Right lobe of liver (tissue), 4 donors: ENCODE measurements around the gene LYPLAL1.

Experiments
- POLR2A ChIP-seq: fragments of 450-650 bp; IDR thresholded peaks from one replicate; pipeline ENCODE4 v1.6.1; 2017; ENCODE audit warnings: antibody characterized with exemption, mild to moderate bottlenecking
- TF ChIP-seq, protein P1 (sequence below), 4 donors: fragments of 200-600 bp in 3 of 4; fragments of 450-650 bp in 1 of 4; IDR thresholded peaks; one replicate each; pipeline versions ENCODE4 v1.5.1 to v1.8.0; 2016 to 2022; ENCODE audit warnings: antibody characterized with exemption in 4 of 4, mild to moderate bottlenecking in 2 of 4
- donor health status: DM: no; HTN: no; CAD: no.
- donor health status: DM: no; HTN: no; CAD: no.
- donor health status: DM: no; HTN: yes; CAD: no.

DNA sequence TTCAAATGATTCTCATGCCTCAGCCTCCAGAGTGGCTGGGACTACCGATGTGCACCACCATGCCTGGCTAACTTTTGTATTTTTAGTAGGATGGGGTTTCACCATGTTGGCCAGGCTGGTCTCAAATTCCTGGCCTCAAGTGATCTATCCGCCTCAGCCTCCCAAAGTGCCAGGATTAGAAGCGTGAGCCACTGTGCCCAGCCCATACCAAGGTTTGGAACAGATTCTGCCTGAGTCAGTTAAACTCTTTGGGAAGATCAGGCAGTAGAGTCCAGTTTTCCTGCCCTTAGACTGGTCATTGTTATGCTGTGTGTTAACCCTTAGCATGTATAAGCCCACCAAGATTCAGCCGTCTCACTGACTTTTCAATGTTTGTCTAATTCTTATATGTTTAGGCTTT is 48.3 kb upstream of the LYPLAL1 start:
- TF ChIP-seq POLR2A: no peak
- TF ChIP-seq, protein P1, sequence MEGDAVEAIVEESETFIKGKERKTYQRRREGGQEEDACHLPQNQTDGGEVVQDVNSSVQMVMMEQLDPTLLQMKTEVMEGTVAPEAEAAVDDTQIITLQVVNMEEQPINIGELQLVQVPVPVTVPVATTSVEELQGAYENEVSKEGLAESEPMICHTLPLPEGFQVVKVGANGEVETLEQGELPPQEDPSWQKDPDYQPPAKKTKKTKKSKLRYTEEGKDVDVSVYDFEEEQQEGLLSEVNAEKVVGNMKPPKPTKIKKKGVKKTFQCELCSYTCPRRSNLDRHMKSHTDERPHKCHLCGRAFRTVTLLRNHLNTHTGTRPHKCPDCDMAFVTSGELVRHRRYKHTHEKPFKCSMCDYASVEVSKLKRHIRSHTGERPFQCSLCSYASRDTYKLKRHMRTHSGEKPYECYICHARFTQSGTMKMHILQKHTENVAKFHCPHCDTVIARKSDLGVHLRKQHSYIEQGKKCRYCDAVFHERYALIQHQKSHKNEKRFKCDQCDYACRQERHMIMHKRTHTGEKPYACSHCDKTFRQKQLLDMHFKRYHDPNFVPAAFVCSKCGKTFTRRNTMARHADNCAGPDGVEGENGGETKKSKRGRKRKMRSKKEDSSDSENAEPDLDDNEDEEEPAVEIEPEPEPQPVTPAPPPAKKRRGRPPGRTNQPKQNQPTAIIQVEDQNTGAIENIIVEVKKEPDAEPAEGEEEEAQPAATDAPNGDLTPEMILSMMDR (IDR thresholded peaks at IDR 0.05): no peak
